Upper lobe of left lung (tissue), 6 donors: ENCODE results near the gene HIVEP2. TPM values are rescaled to one million over a fixed set of nuclear protein-coding genes. Genes with fewer than 3 reads are reported as not detected.

Experiments
- ATAC-seq, 2 donors: fragments of 200-7000 bp; cut with Tn5 transposase; one replicate each; pipeline ENCODE4 v1.9.1; 2022; ENCODE audit warnings: mild to moderate bottlenecking in 2 of 2, moderate library complexity in 2 of 2; ENCODE audit not compliant: low FRiP score in 2 of 2
- DNase-seq, 2 donors: peaks; one replicate each; pipeline ENCODE4 v3.0.0-alpha.2; 2019 to 2020
- H3K27ac ChIP-seq, 4 donors: fragments of 200-600 bp; sonication (generic); one replicate each; pipeline ENCODE4 v1.5.1; 2016 to 2019
- H3K27me3 ChIP-seq, 4 donors: fragments of 200-600 bp; sonication (generic); one replicate each; pipeline ENCODE4 v1.5.1; 2017 to 2019
- H3K36me3 ChIP-seq, 4 donors: fragments of 200-600 bp; sonication (generic); one replicate each; pipeline ENCODE4 v1.5.1; 2016 to 2019
- H3K4me1 ChIP-seq, 4 donors: fragments of 200-600 bp; sonication (generic); one replicate each; pipeline ENCODE4 v1.5.1; 2018 to 2019
- H3K4me3 ChIP-seq, 4 donors: fragments of 200-600 bp; sonication (generic); one replicate each; pipeline ENCODE4 v1.5.1; 2017 to 2019; ENCODE audit warnings: mild to moderate bottlenecking in 2 of 4, moderate library complexity in 1 of 4
- H3K9me3 ChIP-seq, 4 donors: fragments of 200-600 bp; sonication (generic); one replicate each; pipeline ENCODE4 v1.5.1; 2018 to 2019
- EP300 ChIP-seq, 4 donors: sonication (generic); formaldehyde crosslinking; IDR thresholded peaks; one replicate each; pipeline ENCODE4 v1.5.1; 2017; ENCODE audit warnings: antibody characterized with exemption in 4 of 4, control low read depth in 2 of 4
- POLR2A ChIP-seq, 4 donors: fragments of 450-650 bp; IDR thresholded peaks; one replicate each; pipeline ENCODE4 v1.5.1; 2016 to 2017; ENCODE audit warnings: antibody characterized with exemption in 4 of 4, mild to moderate bottlenecking in 2 of 4
- POLR2AphosphoS5 ChIP-seq, 2 donors: sonication (generic); formaldehyde crosslinking; IDR thresholded peaks; one replicate each; pipeline ENCODE4 v1.5.1; 2017; ENCODE audit warnings: antibody characterized with exemption in 2 of 2
- WGBS, 2 donors: methylation state at CpG; one replicate each; pipeline ENCODE4 v1.1.5; 2017 to 2018; 5-methylcytosine and 5-hydroxymethylcytosine counted together
- total RNA-seq, 6 donors: library from RNA; depleted of rRNA in 4 of 6; stranded (reverse); fragments of >200 nt in 4 of 6; gene quantifications; one replicate each; pipeline versions ENCODE4 v1.1.0 to v1.2.1, GENCODE V29; 2016 to 2021
- TF ChIP-seq, protein P1 (sequence below), 6 experiments: fragments of 450-650 bp in 4 of 6; fragments of 200-600 bp in 2 of 6; sonication (generic) in 2 of 6; IDR thresholded peaks; one replicate each; pipeline ENCODE4 v1.5.1; 2016 to 2019; ENCODE audit warnings: antibody characterized with exemption in 6 of 6
- donor health status: DM: no; HTN: no; CAD: no; lungs with moderate emphysema.
- donor health status: DM: no; HTN: yes; CAD: no; lungs with severe emphysema.

Gene HIVEP2
- total RNA-seq, 6 donors from 2014 or later, result 10.4 to 32.5 (median 19.6) TPM

GRCh38 chr6:142893088-142893487, 51.9 kb downstream of the HIVEP2 start:
- Histone ChIP-seq H3K36me3 (no peaks in the 10 kb centered on the region), H3K9me3 (no peaks in the 10 kb centered on the region), H3K4me3 (no peak overlapping the region), H3K4me1 (peaks cover 0 to 3% (median 0%) of the 10 kb centered on the region in 4 donors), H3K27me3 (no peaks in the 10 kb centered on the region), H3K27ac (no peak overlapping the region)
- DNase-seq (no peak), ATAC-seq (no peak)
- no peak for TF ChIP-seq POLR2A (IDR thresholded peaks at IDR 0.05)
- TF ChIP-seq POLR2AphosphoS5 (IDR thresholded peaks at IDR 0.05), result no peak
- TF ChIP-seq, protein P1, sequence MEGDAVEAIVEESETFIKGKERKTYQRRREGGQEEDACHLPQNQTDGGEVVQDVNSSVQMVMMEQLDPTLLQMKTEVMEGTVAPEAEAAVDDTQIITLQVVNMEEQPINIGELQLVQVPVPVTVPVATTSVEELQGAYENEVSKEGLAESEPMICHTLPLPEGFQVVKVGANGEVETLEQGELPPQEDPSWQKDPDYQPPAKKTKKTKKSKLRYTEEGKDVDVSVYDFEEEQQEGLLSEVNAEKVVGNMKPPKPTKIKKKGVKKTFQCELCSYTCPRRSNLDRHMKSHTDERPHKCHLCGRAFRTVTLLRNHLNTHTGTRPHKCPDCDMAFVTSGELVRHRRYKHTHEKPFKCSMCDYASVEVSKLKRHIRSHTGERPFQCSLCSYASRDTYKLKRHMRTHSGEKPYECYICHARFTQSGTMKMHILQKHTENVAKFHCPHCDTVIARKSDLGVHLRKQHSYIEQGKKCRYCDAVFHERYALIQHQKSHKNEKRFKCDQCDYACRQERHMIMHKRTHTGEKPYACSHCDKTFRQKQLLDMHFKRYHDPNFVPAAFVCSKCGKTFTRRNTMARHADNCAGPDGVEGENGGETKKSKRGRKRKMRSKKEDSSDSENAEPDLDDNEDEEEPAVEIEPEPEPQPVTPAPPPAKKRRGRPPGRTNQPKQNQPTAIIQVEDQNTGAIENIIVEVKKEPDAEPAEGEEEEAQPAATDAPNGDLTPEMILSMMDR (IDR thresholded peaks at IDR 0.05), result no peak
- 58 to 63% methylated on average over 4 of the region's 4 CpGs for WGBS, 2 donors

GRCh38 chr6:142892254-142893021, 52.5 kb downstream of the HIVEP2 start:
- no peak for DNase-seq
- TF ChIP-seq EP300 (IDR thresholded peaks at IDR 0.05) (no peak), POLR2A (IDR thresholded peaks at IDR 0.05) (no peak), POLR2AphosphoS5 (IDR thresholded peaks at IDR 0.05) (no peak)
- TF ChIP-seq, protein P1 (IDR thresholded peaks at IDR 0.05), result no peak
- no peak overlapping the region for H3K27ac ChIP-seq
- ATAC-seq, result no peak
- H3K4me1 ChIP-seq, result peaks cover 0 to 5% (median 1%) of the 10 kb centered on the region in 4 donors
- no peaks in the 10 kb centered on the region for H3K27me3 ChIP-seq
- no peaks in the 10 kb centered on the region for H3K36me3 ChIP-seq
- H3K9me3 ChIP-seq, result no peaks in the 10 kb centered on the region
- no peak overlapping the region for H3K4me3 ChIP-seq
- WGBS, 2 donors, result 92 to 95% methylated on average over 10 of the region's 10 CpGs

DNA sequence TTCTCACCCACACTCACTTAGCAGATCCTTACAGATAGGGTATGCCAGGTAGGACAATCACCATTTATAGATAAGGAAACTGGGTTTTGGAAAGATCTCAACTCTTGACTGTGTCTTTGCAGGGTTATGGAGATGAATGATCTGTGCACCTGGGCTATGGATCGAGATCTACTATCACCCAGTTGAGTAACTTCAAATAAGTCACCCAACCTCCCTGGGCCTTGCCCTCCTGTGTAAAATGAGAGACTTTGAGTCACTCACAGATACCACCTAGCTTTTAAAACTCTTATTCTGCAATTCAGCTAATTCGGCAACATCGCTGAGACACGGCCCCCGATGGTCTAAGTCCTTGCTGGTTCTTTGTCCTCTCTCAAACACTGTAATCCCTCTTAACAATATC, 53.5 kb downstream of the HIVEP2 start:
- 99% methylated on average over 5 of the region's 5 CpGs for WGBS, 2 donors
- no peak overlapping the region for H3K4me3 ChIP-seq
- H3K36me3 ChIP-seq, result no peaks in the 10 kb centered on the region
- no peaks in the 10 kb centered on the region for H3K9me3 ChIP-seq
- ATAC-seq, result no peak
- DNase-seq, result no peak
- H3K27ac ChIP-seq, result no peak overlapping the region
- peaks cover 0 to 14% (median 6%) of the 10 kb centered on the region in 4 donors for H3K4me1 ChIP-seq
- no peaks in the 10 kb centered on the region for H3K27me3 ChIP-seq
- TF ChIP-seq POLR2A (IDR thresholded peaks at IDR 0.05) (no peak), POLR2AphosphoS5 (IDR thresholded peaks at IDR 0.05) (no peak), EP300 (IDR thresholded peaks at IDR 0.05) (no peak)
- TF ChIP-seq, protein P1 (IDR thresholded peaks at IDR 0.05), result no peak

DNA sequence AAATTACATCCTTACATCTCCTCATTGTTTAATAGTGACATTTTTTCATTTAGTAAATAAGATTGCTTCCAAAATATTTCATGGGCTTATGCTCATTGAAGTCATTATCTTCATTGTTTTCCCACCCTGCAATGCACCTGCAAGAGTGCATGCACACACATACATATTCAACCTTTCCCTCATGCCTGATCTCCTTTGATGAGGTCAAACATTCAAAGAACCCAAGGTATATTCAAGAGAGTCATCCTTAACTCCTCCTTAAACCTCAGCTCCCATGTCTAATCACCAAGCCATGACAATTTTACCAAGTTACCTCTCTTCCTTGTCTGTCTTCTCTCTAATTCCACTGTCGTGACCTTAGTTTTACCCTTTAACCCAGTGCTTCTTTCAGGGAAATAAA, 56.5 kb downstream of the HIVEP2 start:
- no peak for TF ChIP-seq POLR2AphosphoS5 (IDR thresholded peaks at IDR 0.05)
- no peak for TF ChIP-seq EP300 (IDR thresholded peaks at IDR 0.05)
- TF ChIP-seq, protein P1 (IDR thresholded peaks at IDR 0.05), result no peak
- no peak for TF ChIP-seq POLR2A (IDR thresholded peaks at IDR 0.05)
- ATAC-seq, result no peak

GRCh38 chr6:142887517-142887916, 57.5 kb downstream of the HIVEP2 start:
- 75 to 78% methylated on average over 3 of the region's 3 CpGs for WGBS, 2 donors
- no peak for DNase-seq
- no peak overlapping the region for H3K4me3 ChIP-seq
- H3K27ac ChIP-seq, result peak overlapping the region in 1 of 4 donors; percentile 48
- no peaks in the 10 kb centered on the region for H3K36me3 ChIP-seq
- peaks cover 16 to 33% (median 24%) of the 10 kb centered on the region in 4 donors for H3K4me1 ChIP-seq
- H3K27me3 ChIP-seq, result no peaks in the 10 kb centered on the region
- TF ChIP-seq, protein P1 (IDR thresholded peaks at IDR 0.05), result no peak
- no peak for TF ChIP-seq EP300 (IDR thresholded peaks at IDR 0.05)
- no peak for TF ChIP-seq POLR2A (IDR thresholded peaks at IDR 0.05)
- TF ChIP-seq POLR2AphosphoS5 (IDR thresholded peaks at IDR 0.05), result no peak
- no peaks in the 10 kb centered on the region for H3K9me3 ChIP-seq
- no peak for ATAC-seq

More for the DNA sequence above, 56.5 kb downstream of the HIVEP2 start:
- 100% methylated on average over 1 of the region's 1 CpG for WGBS, 2 donors
- H3K4me3 ChIP-seq, result no peak overlapping the region
- H3K27me3 ChIP-seq, result no peaks in the 10 kb centered on the region
- H3K36me3 ChIP-seq, result no peaks in the 10 kb centered on the region
- no peak for DNase-seq
- peaks cover 16 to 33% (median 25%) of the 10 kb centered on the region in 4 donors for H3K4me1 ChIP-seq
- H3K27ac ChIP-seq, result no peak overlapping the region
- no peaks in the 10 kb centered on the region for H3K9me3 ChIP-seq
